ENCODE results near the gene FRRS1.

Gene FRRS1

GRCh38 chr1:99675292-99675691, 91.1 kb downstream of the FRRS1 start:
- no peak overlapping the region for H3K27ac ChIP-seq (ENCODE audit: low read length)
- H3K4me1 ChIP-seq (ENCODE audit: insufficient read depth, low read length) = no peaks in the 10 kb centered on the region
- no peak overlapping the region for H3K4me2 ChIP-seq (ENCODE audit: insufficient read depth, low read length)
- no peaks in the 10 kb centered on the region for H4K20me1 ChIP-seq (ENCODE audit: insufficient read depth, low read length)
- DNase-seq = no peak
- ATAC-seq (ENCODE audit: insufficient read depth, low read depth) = no peak
- no peaks in the 10 kb centered on the region for H3K27me3 ChIP-seq (ENCODE audit: insufficient read depth, low read length, poor library complexity)
- no peaks in the 10 kb centered on the region for H3K79me2 ChIP-seq (ENCODE audit: insufficient read depth, low read length)
- H2AFZ ChIP-seq (ENCODE audit: low read depth, low read length) = no peak overlapping the region
- H3K36me3 ChIP-seq (ENCODE audit: insufficient read depth, low read length) = no peaks in the 10 kb centered on the region
- no peak overlapping the region for H3K4me3 ChIP-seq (ENCODE audit: low read depth in 1 of 2, low read length in 2 of 2)
- H3K9me3 ChIP-seq (ENCODE audit: insufficient read depth, low read length, severe bottlenecking) = no peaks in the 10 kb centered on the region
- TF ChIP-seq EZH2 (IDR thresholded peaks at IDR 0.05; ENCODE audit: borderline replicate concordance, low read depth, low read length, severe bottlenecking) (no peak), CTCF (IDR thresholded peaks at IDR 0.05; ENCODE audit: borderline replicate concordance, extremely low read depth, low read length, poor library complexity, severe bottlenecking) (no peak)
- no peak overlapping the region for H3K9ac ChIP-seq (ENCODE audit: low read depth, low read length)

GRCh38 chr1:99674115-99675064, 92.0 kb downstream of the FRRS1 start:
- no peak overlapping the region for H3K9ac ChIP-seq (ENCODE audit: low read depth, low read length)
- H3K36me3 ChIP-seq (ENCODE audit: insufficient read depth, low read length) = no peaks in the 10 kb centered on the region
- H3K9me3 ChIP-seq (ENCODE audit: insufficient read depth, low read length, severe bottlenecking) = no peaks in the 10 kb centered on the region
- no peak for DNase-seq
- no peak for ATAC-seq (ENCODE audit: insufficient read depth, low read depth)
- H3K4me2 ChIP-seq (ENCODE audit: insufficient read depth, low read length) = no peak overlapping the region
- no peak overlapping the region for H3K27ac ChIP-seq (ENCODE audit: low read length)
- TF ChIP-seq EZH2 (IDR thresholded peaks at IDR 0.05; ENCODE audit: borderline replicate concordance, low read depth, low read length, severe bottlenecking) = no peak
- no peak for TF ChIP-seq CTCF (IDR thresholded peaks at IDR 0.05; ENCODE audit: borderline replicate concordance, extremely low read depth, low read length, poor library complexity, severe bottlenecking)
- H3K27me3 ChIP-seq (ENCODE audit: insufficient read depth, low read length, poor library complexity) = no peaks in the 10 kb centered on the region
- no peaks in the 10 kb centered on the region for H3K4me1 ChIP-seq (ENCODE audit: insufficient read depth, low read length)
- H4K20me1 ChIP-seq (ENCODE audit: insufficient read depth, low read length) = no peaks in the 10 kb centered on the region
- H2AFZ ChIP-seq (ENCODE audit: low read depth, low read length) = no peak overlapping the region
- no peak overlapping the region for H3K4me3 ChIP-seq (ENCODE audit: low read depth in 1 of 2, low read length in 2 of 2)
- H3K79me2 ChIP-seq (ENCODE audit: insufficient read depth, low read length) = no peaks in the 10 kb centered on the region

GRCh38 chr1:99673315-99673714, 93.1 kb downstream of the FRRS1 start:
- Histone ChIP-seq H4K20me1 (ENCODE audit: insufficient read depth, low read length) (no peaks in the 10 kb centered on the region), H3K27me3 (ENCODE audit: insufficient read depth, low read length, poor library complexity) (no peaks in the 10 kb centered on the region), H3K4me3 (ENCODE audit: low read depth in 1 of 2, low read length in 2 of 2) (no peak overlapping the region), H3K9ac (ENCODE audit: low read depth, low read length) (no peak overlapping the region), H3K79me2 (ENCODE audit: insufficient read depth, low read length) (no peaks in the 10 kb centered on the region), H3K9me3 (ENCODE audit: insufficient read depth, low read length, severe bottlenecking) (no peaks in the 10 kb centered on the region), H3K4me1 (ENCODE audit: insufficient read depth, low read length) (no peaks in the 10 kb centered on the region), H3K36me3 (ENCODE audit: insufficient read depth, low read length) (no peaks in the 10 kb centered on the region), H2AFZ (ENCODE audit: low read depth, low read length) (no peak overlapping the region), H3K4me2 (ENCODE audit: insufficient read depth, low read length) (no peak overlapping the region), H3K27ac (ENCODE audit: low read length) (no peak overlapping the region)
- DNase-seq (no peak), ATAC-seq (ENCODE audit: insufficient read depth, low read depth) (no peak)
- TF ChIP-seq CTCF (IDR thresholded peaks at IDR 0.05; ENCODE audit: borderline replicate concordance, extremely low read depth, low read length, poor library complexity, severe bottlenecking) (no peak), EZH2 (IDR thresholded peaks at IDR 0.05; ENCODE audit: borderline replicate concordance, low read depth, low read length, severe bottlenecking) (no peak)

Measured in DND-41 (cell line).